GM12874 (cell line): ENCODE measurements around the gene MCEE.

Experiments
- CTCF ChIP-seq: IDR thresholded peaks from 2 replicates; pipeline ENCODE4 v1.5.1; 2011; ENCODE audit warnings: low read depth, mild to moderate bottlenecking, control low read depth, low read length, moderate library complexity; ENCODE audit not compliant: insufficient read depth

Gene MCEE

GRCh38 chr2:71122387-71123298 is 7.4 kb downstream of the MCEE start:
- no peak for TF ChIP-seq CTCF

GRCh38 chr2:71121479-71121878 is 8.6 kb downstream of the MCEE start:
- TF ChIP-seq CTCF = no peak

GRCh38 chr2:71120195-71120594 is 9.8 kb downstream of the MCEE start:
- TF ChIP-seq CTCF = no peak

GRCh38 chr2:71117063-71117462 is 13.0 kb downstream of the MCEE start:
- TF ChIP-seq CTCF = no peak

GRCh38 chr2:71113843-71114242 is 16.2 kb downstream of the MCEE start:
- TF ChIP-seq CTCF = no peak

GRCh38 chr2:71108091-71108490 is 21.9 kb downstream of the MCEE start:
- TF ChIP-seq CTCF = no peak

GRCh38 chr2:71103809-71104208 is 26.2 kb downstream of the MCEE start:
- no peak for TF ChIP-seq CTCF
